Measurements from ENCODE around the gene EXD1.

- no peak for TF ChIP-seq CTCF (IDR thresholded peaks at IDR 0.05)
- TF ChIP-seq EP300 (IDR thresholded peaks at IDR 0.05) = no peak
- TF ChIP-seq POLR2A (IDR thresholded peaks at IDR 0.05) = no peak
Observed at GRCh38 chr15:41256577-41257038, 26.1 kb upstream of the EXD1 start.
